ENCODE results near the gene UNC50. TPM values are rescaled to one million over a fixed set of nuclear protein-coding genes. Genes with fewer than 3 reads are reported as not detected.

The UNC50 gene
- total RNA-seq, 1 donor from 2014 or later = 74.6 TPM

GRCh38 chr2:98585386-98585785, 23.0 kb upstream of the UNC50 start:
- DNase-seq (ENCODE audit: low spot score) = no peak
- Histone ChIP-seq H3K79me2 (ENCODE audit: low read depth) (no peaks in the 10 kb centered on the region), H3K36me3 (no peaks in the 10 kb centered on the region), H2AFZ (replicated peaks) (no peak overlapping the region), H3K4me3 (no peak overlapping the region), H3K4me2 (no peak overlapping the region), H3K9ac (no peak overlapping the region), H3K9me3 (ENCODE audit: low read depth) (no peaks in the 10 kb centered on the region), H3K4me1 (no peaks in the 10 kb centered on the region), H4K20me1 (ENCODE audit: low read depth) (no peaks in the 10 kb centered on the region), H3K27ac (no peak overlapping the region), H3K27me3 (no peaks in the 10 kb centered on the region), H3F3A (ENCODE audit: low read depth) (no peaks in the 10 kb centered on the region)
- Mint-ChIP-seq H3K4me1 (no peaks in the 10 kb centered on the region), H3K4me3 (no peak overlapping the region), H3K27me3 (ENCODE audit: insufficient read depth, low read depth) (no peaks in the 10 kb centered on the region), H3K9me3 (no peaks in the 10 kb centered on the region), H3K27ac (no peak overlapping the region), H3K36me3 (peaks cover 3% of the 10 kb centered on the region)
- TF ChIP-seq EZH2phosphoT487 (IDR thresholded peaks at IDR 0.05) = no peak
- no peak for TF ChIP-seq CTCF (IDR thresholded peaks at IDR 0.05)

GRCh38 chr2:98586551-98587140, 21.7 kb upstream of the UNC50 start:
- Histone ChIP-seq H3K27me3 (no peaks in the 10 kb centered on the region), H3K79me2 (ENCODE audit: low read depth) (no peaks in the 10 kb centered on the region), H4K20me1 (ENCODE audit: low read depth) (no peaks in the 10 kb centered on the region), H2AFZ (replicated peaks) (no peak overlapping the region), H3K27ac (no peak overlapping the region), H3K9me3 (ENCODE audit: low read depth) (no peaks in the 10 kb centered on the region), H3F3A (ENCODE audit: low read depth) (no peaks in the 10 kb centered on the region), H3K4me2 (no peak overlapping the region), H3K4me1 (no peaks in the 10 kb centered on the region), H3K36me3 (no peaks in the 10 kb centered on the region), H3K4me3 (no peak overlapping the region), H3K9ac (no peak overlapping the region)
- DNase-seq (ENCODE audit: low spot score) = no peak
- H3K9me3 Mint-ChIP-seq = no peaks in the 10 kb centered on the region
- H3K36me3 Mint-ChIP-seq = peaks cover 5% of the 10 kb centered on the region
- no peak for TF ChIP-seq EZH2phosphoT487 (IDR thresholded peaks at IDR 0.05)
- TF ChIP-seq EZH2 (IDR thresholded peaks at IDR 0.05) = no peak
- TF ChIP-seq CTCF (IDR thresholded peaks at IDR 0.05) = no peak
- H3K27me3 Mint-ChIP-seq (ENCODE audit: insufficient read depth, low read depth) = no peaks in the 10 kb centered on the region
- no peak overlapping the region for H3K27ac Mint-ChIP-seq
- H3K4me1 Mint-ChIP-seq = no peaks in the 10 kb centered on the region
- no peak overlapping the region for H3K4me3 Mint-ChIP-seq

- Histone ChIP-seq H3K79me2 (ENCODE audit: low read depth) (no peaks in the 10 kb centered on the region), H2AFZ (replicated peaks) (no peak overlapping the region), H3K4me3 (no peak overlapping the region), H3K27me3 (no peaks in the 10 kb centered on the region), H3F3A (ENCODE audit: low read depth) (no peaks in the 10 kb centered on the region), H3K9ac (no peak overlapping the region), H3K36me3 (no peaks in the 10 kb centered on the region), H4K20me1 (ENCODE audit: low read depth) (no peaks in the 10 kb centered on the region), H3K4me1 (no peaks in the 10 kb centered on the region), H3K4me2 (no peak overlapping the region), H3K9me3 (ENCODE audit: low read depth) (no peaks in the 10 kb centered on the region), H3K27ac (no peak overlapping the region)
- TF ChIP-seq EZH2phosphoT487 (IDR thresholded peaks at IDR 0.05) (no peak), CTCF (IDR thresholded peaks at IDR 0.05) (no peak), EZH2 (IDR thresholded peaks at IDR 0.05) (no peak)
- Mint-ChIP-seq H3K9me3 (peaks cover 7% of the 10 kb centered on the region), H3K4me3 (no peak overlapping the region), H3K27me3 (ENCODE audit: insufficient read depth, low read depth) (peaks cover 6% of the 10 kb centered on the region), H3K27ac (no peak overlapping the region), H3K36me3 (peaks cover 14% of the 10 kb centered on the region), H3K4me1 (no peaks in the 10 kb centered on the region)
- no peak for DNase-seq (ENCODE audit: low spot score)
These were observed 19.4 kb upstream of the UNC50 start for GRCh38 chr2:98588880-98589431.
